Hematopoietic multipotent progenitor cell treated with erythropoietin and hydrocortisone succinate and interleukin-3 and kit ligand, for 15 days (in vitro differentiated cells): ENCODE data around the gene RLBP1.

Experiments used
- DNase-seq: peaks from one replicate; pipeline ENCODE4 v3.0.0-alpha.2; 2015; ENCODE audit warnings: low spot score

The RLBP1 gene

GRCh38 chr15:89206908-89207331, 14.5 kb downstream of the RLBP1 start:
- DNase-seq = peak; percentile 69

- DNase-seq = no peak
Observed at GRCh38 chr15:89205991-89206585, 15.3 kb downstream of the RLBP1 start.

- no peak for DNase-seq
Observed at GRCh38 chr15:89203705-89204273, 17.6 kb downstream of the RLBP1 start.

GRCh38 chr15:89201465-89202005, 19.8 kb downstream of the RLBP1 start:
- DNase-seq = no peak

GRCh38 chr15:89200182-89200581, 21.2 kb downstream of the RLBP1 start:
- DNase-seq = no peak

GRCh38 chr15:89199746-89200145, 21.6 kb downstream of the RLBP1 start:
- no peak for DNase-seq

- no peak for DNase-seq
Observed at GRCh38 chr15:89198934-89199333, 22.4 kb downstream of the RLBP1 start.

GRCh38 chr15:89198196-89198595, 23.2 kb downstream of the RLBP1 start:
- no peak for DNase-seq

GRCh38 chr15:89197503-89197971, 23.8 kb downstream of the RLBP1 start:
- DNase-seq = no peak

GRCh38 chr15:89196994-89197393, 24.4 kb downstream of the RLBP1 start:
- DNase-seq = peak; percentile 13

GRCh38 chr15:89196241-89196640, 25.1 kb downstream of the RLBP1 start:
- DNase-seq = no peak

GRCh38 chr15:89195836-89196235, 25.5 kb downstream of the RLBP1 start:
- no peak for DNase-seq

GRCh38 chr15:89194608-89195007, 26.8 kb downstream of the RLBP1 start:
- no peak for DNase-seq

GRCh38 chr15:89192766-89193165, 28.6 kb downstream of the RLBP1 start:
- DNase-seq = no peak

GRCh38 chr15:89192136-89192535, 29.2 kb downstream of the RLBP1 start:
- DNase-seq = no peak

- no peak for DNase-seq
Observed at GRCh38 chr15:89187986-89188514, 33.3 kb downstream of the RLBP1 start.

- DNase-seq = no peak
Observed at GRCh38 chr15:89187301-89187985, 33.9 kb downstream of the RLBP1 start.

- no peak for DNase-seq
Observed at GRCh38 chr15:89186803-89187202, 34.6 kb downstream of the RLBP1 start.

- no peak for DNase-seq
Observed at GRCh38 chr15:89184886-89185526, 36.4 kb downstream of the RLBP1 start.

- DNase-seq = no peak
Observed at GRCh38 chr15:89184357-89184756, 37.0 kb downstream of the RLBP1 start.

GRCh38 chr15:89179966-89180875, 41.2 kb downstream of the RLBP1 start:
- DNase-seq = no peak
